HepG2 (cell line): ENCODE results near the gene GLIS1. TPM values are rescaled to one million over a fixed set of nuclear protein-coding genes. Genes with fewer than 3 reads are reported as not detected.

Experiments used
- FOXJ3 ChIP-seq: sonication (generic); formaldehyde crosslinking; IDR thresholded peaks from 2 replicates; pipeline ENCODE4 v1.4.0; 2020; ENCODE audit warnings: missing genetic modification reagents, mild to moderate bottlenecking, borderline replicate concordance
- HNF1B ChIP-seq: sonication (generic); formaldehyde crosslinking; IDR thresholded peaks from 2 replicates; pipeline ENCODE4 v1.5.1; 2020; ENCODE audit warnings: mild to moderate bottlenecking, moderate library complexity, missing genetic modification reagents
- HNRNPH1 ChIP-seq: fragments of 200-400 bp; formaldehyde crosslinking; optimal IDR thresholded peaks from 2 replicates; pipeline ENCODE3; 2017; ENCODE audit warnings: mild to moderate bottlenecking, low read depth, low read length
- HNRNPUL1 ChIP-seq: fragments of 200-400 bp; formaldehyde crosslinking; IDR thresholded peaks from 2 replicates; pipeline ENCODE4 v1.6.1; 2017; ENCODE audit warnings: low read depth, mild to moderate bottlenecking, low read length, moderate library complexity
- PRDM15 ChIP-seq: sonication (generic); formaldehyde crosslinking; IDR thresholded peaks from 2 replicates; pipeline ENCODE4 v1.4.0; 2020; ENCODE audit warnings: missing genetic modification reagents
- RBM22 ChIP-seq: fragments of 200-400 bp; formaldehyde crosslinking; optimal IDR thresholded peaks from 2 replicates; pipeline ENCODE3; 2017; ENCODE audit warnings: mild to moderate bottlenecking, low read length, moderate library complexity
- TBL1XR1 ChIP-seq: fragments of 150-350 bp; IDR thresholded peaks from 2 replicates; pipeline ENCODE4 v1.6.1; 2014; ENCODE audit warnings: borderline replicate concordance, low read length; ENCODE audit not compliant: partially characterized antibody
- TRIM22 ChIP-seq: fragments of 450-650 bp; IDR thresholded peaks from 2 replicates; pipeline ENCODE4 v1.6.1; 2017
- ZNF598 ChIP-seq: sonication (generic); formaldehyde crosslinking; IDR thresholded peaks from 2 replicates; pipeline ENCODE4 v1.5.1; 2020; ENCODE audit warnings: mild to moderate bottlenecking, missing genetic modification reagents, borderline replicate concordance
- ZNF660 ChIP-seq: sonication (generic); formaldehyde crosslinking; IDR thresholded peaks from 2 replicates; pipeline ENCODE4 v1.5.1; 2020; ENCODE audit warnings: mild to moderate bottlenecking, low read depth, missing genetic modification reagents, borderline replicate concordance
- ZNF704 ChIP-seq: sonication (generic); formaldehyde crosslinking; IDR thresholded peaks from 2 replicates; pipeline ENCODE4 v1.8.1; 2023; ENCODE audit warnings: mild to moderate bottlenecking, inconsistent platforms, moderate library complexity, missing genetic modification reagents, borderline replicate concordance
- ZNF776 ChIP-seq: sonication (generic); formaldehyde crosslinking; IDR thresholded peaks from 2 replicates; pipeline ENCODE4 v1.4.0; 2020; ENCODE audit warnings: mild to moderate bottlenecking, missing genetic modification reagents
- polyA plus RNA-seq, 8 experiments: library from polyadenylated mRNA; depleted of rRNA in 3 of 8; stranded (reverse) in 7 of 8; unstranded in 1 of 8; fragments of >200 nt; fragmentation: Illumina TruSeq in 4 of 8; extraction: Trizol in 4 of 8; gene quantifications; 2 replicates each; pipeline versions ENCODE4 v1.2.1 to v1.2.3, GENCODE V29; 2011 to 2016; ENCODE audit warnings: low read depth in 4 of 8, missing spikeins in 1 of 8, mixed read lengths in 1 of 8; ENCODE audit not compliant: insufficient read depth in 1 of 8
- total RNA-seq, 5 experiments: library from RNA; depleted of rRNA; stranded (reverse); fragments of >200 nt; fragmentation: Illumina TruSeq; extraction: Trizol; gene quantifications; 2 replicates each; pipeline ENCODE4 v1.2.3, GENCODE V29; 2016; ENCODE audit warnings: low read depth in 1 of 5

GLIS1 gene
- total and polyA plus RNA-seq, 2 of the 13 experiments (the other 11 are each of a cell fraction or from before 2014, with no cell fraction given) = 0.03 TPM; not detected in 1

- TF ChIP-seq PRDM15 (CRISPR knock-in tag) (no peak), ZNF598 (CRISPR knock-in tag) (no peak), HNRNPH1 (no peak), FOXJ3 (CRISPR knock-in tag) (no peak), ZNF704 (no peak), TBL1XR1 (no peak), TRIM22 (no peak), ZNF776 (no peak), RBM22 (no peak), HNRNPUL1 (no peak), HNF1B (CRISPR knock-in tag) (no peak), ZNF660 (CRISPR knock-in tag) (no peak)
Observed at GRCh38 chr1:53480678-53481077, 258.3 kb downstream of the GLIS1 start (continued).
